Loucy (cell line): ENCODE measurements around the gene NCOA4.
"Not testable (repeated sequence)": the region's sequence is repeated elsewhere in the genome, so short reads cannot be mapped to it uniquely, and the experiment has no call there.

Source experiments
- H2AFZ ChIP-seq: fragments of 200-600 bp; sonication (generic); 2 replicates; pipeline ENCODE4 v1.6.0; 2016; ENCODE audit warnings: antibody characterized with exemption, mild to moderate bottlenecking, low read length, moderate library complexity
- H3F3A ChIP-seq: fragments of 200-600 bp; 2 replicates; pipeline ENCODE4 v1.6.0; 2016; ENCODE audit warnings: antibody characterized with exemption, low read depth, mild to moderate bottlenecking
- H3K27me3 ChIP-seq: fragments of 200-600 bp; sonication (generic); 2 replicates; pipeline ENCODE4 v1.6.1; 2014; ENCODE audit warnings: low read length, mild to moderate bottlenecking; ENCODE audit not compliant: insufficient read depth, poor library complexity, severe bottlenecking
- H3K36me3 ChIP-seq: fragments of 200-600 bp; sonication (generic); 2 replicates; pipeline ENCODE4 v1.6.1; 2016; ENCODE audit warnings: low read length; ENCODE audit not compliant: insufficient read depth
- H3K4me1 ChIP-seq: fragments of 200-600 bp; sonication (generic); 2 replicates; pipeline ENCODE4 v1.5.1; 2014; ENCODE audit warnings: low read length, mild to moderate bottlenecking; ENCODE audit not compliant: insufficient read depth, poor library complexity, severe bottlenecking
- H3K4me2 ChIP-seq: fragments of 200-600 bp; sonication (generic); 2 replicates; pipeline ENCODE4 v1.6.0; 2014; ENCODE audit warnings: antibody characterized with exemption, low read length, low read depth, mild to moderate bottlenecking; ENCODE audit not compliant: poor library complexity, severe bottlenecking
- H3K4me3 ChIP-seq: fragments of 200-600 bp; sonication (generic); 2 replicates; pipeline ENCODE4 v1.5.1; 2014; ENCODE audit warnings: low read length, mild to moderate bottlenecking, mixed read lengths; ENCODE audit not compliant: poor library complexity, severe bottlenecking
- H3K79me2 ChIP-seq: fragments of 200-600 bp; sonication (generic); 2 replicates; pipeline ENCODE4 v1.6.1; 2014; ENCODE audit warnings: low read length; ENCODE audit not compliant: insufficient read depth
- H3K9ac ChIP-seq: fragments of 200-600 bp; sonication (generic); 2 replicates; pipeline ENCODE4 v1.6.0; 2014; ENCODE audit warnings: mild to moderate bottlenecking, low read depth, low read length, moderate library complexity; ENCODE audit not compliant: poor library complexity, severe bottlenecking
- H3K9me2 ChIP-seq: fragments of 200-600 bp; sonication (generic); replicated peaks from 2 replicates; pipeline ENCODE4 v1.6.1; 2016; ENCODE audit warnings: low read depth, low read length, mixed read lengths
- H3K9me3 ChIP-seq: fragments of 200-600 bp; sonication (generic); 2 replicates; pipeline ENCODE4 v1.6.1; 2014; ENCODE audit warnings: mild to moderate bottlenecking, antibody characterized with exemption, low read length, low read depth; ENCODE audit not compliant: insufficient read depth
- H4K20me1 ChIP-seq: fragments of 200-600 bp; sonication (generic); 2 replicates; pipeline ENCODE4 v1.6.0; 2014; ENCODE audit warnings: antibody characterized with exemption, low read length, mild to moderate bottlenecking; ENCODE audit not compliant: insufficient read depth, poor library complexity, severe bottlenecking
- CTCF ChIP-seq: fragments of 200-600 bp; sonication (generic); conservative IDR thresholded peaks from 2 replicates; pipeline ENCODE4 v1.5.1; 2014; ENCODE audit warnings: mild to moderate bottlenecking, antibody characterized with exemption, low read length
- EZH2phosphoT487 ChIP-seq: fragments of 200-600 bp; IDR thresholded peaks from 2 replicates; pipeline ENCODE4 v1.6.1; 2018; ENCODE audit warnings: antibody characterized with exemption, mild to moderate bottlenecking, moderate library complexity, borderline replicate concordance

NCOA4 gene

GRCh38 chr10:46001187-46001756 lies 29.2 kb downstream of the NCOA4 start:
- peaks cover 3% of the 10 kb centered on the region for H3K4me1 ChIP-seq
- no peaks in the 10 kb centered on the region for H3K9me2 ChIP-seq
- no peak for TF ChIP-seq CTCF
- no peak for TF ChIP-seq EZH2phosphoT487
- no peaks in the 10 kb centered on the region for H4K20me1 ChIP-seq
- H3K9me3 ChIP-seq, result no peaks in the 10 kb centered on the region
- H3K27me3 ChIP-seq, result no peaks in the 10 kb centered on the region
- no peaks in the 10 kb centered on the region for H3K79me2 ChIP-seq
- no peak overlapping the region for H2AFZ ChIP-seq
- no peak overlapping the region for H3K4me3 ChIP-seq
- H3K4me2 ChIP-seq, result no peak overlapping the region
- peaks cover 88% of the 10 kb centered on the region for H3K36me3 ChIP-seq
- H3K9ac ChIP-seq, result no peak overlapping the region
- peaks cover 4% of the 10 kb centered on the region; the same call in 1 of the 2 replicates for H3F3A ChIP-seq

- H3K9me3 ChIP-seq, result no peaks in the 10 kb centered on the region
- H3K36me3 ChIP-seq, result peaks cover 81% of the 10 kb centered on the region
Observed at GRCh38 chr10:46000538-46000937, 29.9 kb downstream of the NCOA4 start.

GRCh38 chr10:45999955-46000354 lies 30.5 kb downstream of the NCOA4 start:
- not testable (repeated sequence) for H4K20me1 ChIP-seq, H3K9me3 ChIP-seq, H3K27me3 ChIP-seq, H3K4me2 ChIP-seq, H3K4me3 ChIP-seq, H3K9ac ChIP-seq, H3F3A ChIP-seq, H3K4me1 ChIP-seq, H2AFZ ChIP-seq, H3K79me2 ChIP-seq, H3K9me2 ChIP-seq
- peaks cover 75% of the 10 kb centered on the region for H3K36me3 ChIP-seq

More at GRCh38 chr10:46000538-46000937, 29.9 kb downstream of the NCOA4 start:
- TF ChIP-seq EZH2phosphoT487 (no peak), CTCF (no peak)
- no peak overlapping the region for H2AFZ ChIP-seq
- H3K9me2 ChIP-seq, result no peaks in the 10 kb centered on the region
- H3K4me1 ChIP-seq, result peaks cover 3% of the 10 kb centered on the region
- no peak overlapping the region for H3K4me3 ChIP-seq
- no peak overlapping the region for H3K4me2 ChIP-seq
- H3F3A ChIP-seq, result peaks cover 4% of the 10 kb centered on the region; the same call in 1 of the 2 replicates
- H3K9ac ChIP-seq, result no peak overlapping the region
- no peaks in the 10 kb centered on the region for H4K20me1 ChIP-seq
- H3K27me3 ChIP-seq, result no peaks in the 10 kb centered on the region
- H3K79me2 ChIP-seq, result no peaks in the 10 kb centered on the region
